ENCODE data around the gene TAOK2. TPM values are rescaled to one million over a fixed set of nuclear protein-coding genes. Genes with fewer than 3 reads are reported as not detected.
"Not testable (repeated sequence)": the region's sequence is repeated elsewhere in the genome, so short reads cannot be mapped to it uniquely, and the experiment has no call there.

Gene TAOK2
- total and polyA plus RNA-seq, 3 donors from 2014 or later, result 66.5 to 140 (median 126) TPM

- intact Hi-C loops (cut with DNase I; ENCODE audit: low total_unique reads), result no loop called here
- no peaks in the 10 kb centered on the region for H3K9me3 ChIP-seq
- no peak overlapping the region for H3K27ac ChIP-seq
- H3K4me3 ChIP-seq, result peak overlapping the region in 1 of 2 donors; percentile 44
- TF ChIP-seq CTCF (IDR thresholded peaks at IDR 0.05) (no peak), POLR2A (IDR thresholded peaks at IDR 0.05) (no peak)
- DNase-seq, result no peak
- 22 to 23% methylated on average over 12 to 31 of the region's 34 CpGs for WGBS, 2 donors
- no peaks in the 10 kb centered on the region for H3K36me3 ChIP-seq (ENCODE audit: low read depth, missing control alignments)
- H3K27me3 ChIP-seq, result no peaks in the 10 kb centered on the region
- H3K4me1 ChIP-seq, result peaks cover 8% of the 10 kb centered on the region
Measured at GRCh38 chr16:30009990-30010843, 36.5 kb downstream of the TAOK2 start.

GRCh38 chr16:30010844-30011713 is 37.4 kb downstream of the TAOK2 start, which contains the start of gene DOC2A:
DOC2A (minus strand) TSS chr16:30011027; CDS start chr16:30010222, 805 bp downstream.
- Histone ChIP-seq H3K9me3 (no peaks in the 10 kb centered on the region), H3K4me1 (peaks cover 8% of the 10 kb centered on the region), H3K4me3 (peak within 1 kb of the TSS in 1 of 2 donors; percentile 44), H3K27ac (no peak within 1 kb of the TSS), H3K27me3 (no peaks in the 10 kb centered on the region), H3K36me3 (ENCODE audit: low read depth, missing control alignments) (no peaks in the 10 kb centered on the region)
- no peak for DNase-seq
- 0 to 2% methylated on average over 21 to 57 of the region's 99 CpGs for WGBS, 2 donors
- TF ChIP-seq POLR2A (IDR thresholded peaks at IDR 0.05) (no peak), CTCF (IDR thresholded peaks at IDR 0.05) (no peak)
- intact Hi-C loops (cut with DNase I; ENCODE audit: low total_unique reads), result no loop called here

- no peak overlapping the region for H3K27ac ChIP-seq
- TF ChIP-seq CTCF (IDR thresholded peaks at IDR 0.05), result no peak
- no peak for TF ChIP-seq POLR2A (IDR thresholded peaks at IDR 0.05)
- H3K4me1 ChIP-seq, result peaks cover 8% of the 10 kb centered on the region
- intact Hi-C loops (cut with DNase I; ENCODE audit: low total_unique reads), result no loop called here
- WGBS, 2 donors, result 45 to 49% methylated on average over 23 to 31 of the region's 31 CpGs
- no peaks in the 10 kb centered on the region for H3K36me3 ChIP-seq (ENCODE audit: low read depth, missing control alignments)
- peak overlapping the region in 1 of 2 donors; percentile 44 for H3K4me3 ChIP-seq
- no peak for DNase-seq
- H3K27me3 ChIP-seq, result no peaks in the 10 kb centered on the region
- H3K9me3 ChIP-seq, result no peaks in the 10 kb centered on the region
Measured at GRCh38 chr16:30011714-30012504, 38.2 kb downstream of the TAOK2 start.

GRCh38 chr16:30012598-30012997 is 38.9 kb downstream of the TAOK2 start:
- H3K9me3 ChIP-seq; DNase-seq; H3K36me3 ChIP-seq (ENCODE audit: low read depth, missing control alignments); intact Hi-C loops (cut with DNase I; ENCODE audit: low total_unique reads); H3K27ac ChIP-seq; H3K4me3 ChIP-seq; H3K4me1 ChIP-seq; H3K27me3 ChIP-seq: not testable (repeated sequence)
- WGBS, 2 donors, result 79 to 82% methylated on average over 14 of the region's 14 CpGs

GRCh38 chr16:30015450-30015849 is 41.8 kb downstream of the TAOK2 start:
- H3K9me3 ChIP-seq; H3K27ac ChIP-seq; H3K4me1 ChIP-seq; H3K4me3 ChIP-seq; H3K27me3 ChIP-seq; DNase-seq; H3K36me3 ChIP-seq (ENCODE audit: low read depth, missing control alignments); intact Hi-C loops (cut with DNase I; ENCODE audit: low total_unique reads): not testable (repeated sequence)
- WGBS, 2 donors, result 82 to 93% methylated on average over 7 of the region's 7 CpGs

All from testis (tissue), 3 donors.